Measurements from ENCODE around the gene CDH23. TPM values are rescaled to one million over a fixed set of nuclear protein-coding genes. Genes with fewer than 3 reads are reported as not detected.
A peak's percentile ranks its signal among the peaks of the same experiment; 100 is the strongest.
"Not testable (repeated sequence)": the region's sequence is repeated elsewhere in the genome, so short reads cannot be mapped to it uniquely, and the experiment has no call there.

CDH23 gene
- total RNA-seq, 1 donor from 2014 or later: 20.1 TPM

GRCh38 chr10:71850021-71850742 is 453.5 kb downstream of the CDH23 start:
- ATAC-seq (no peak), DNase-seq (ENCODE audit: low spot score) (no peak)
- intact Hi-C loops (cut with DNase I): no loop called here

DNA sequence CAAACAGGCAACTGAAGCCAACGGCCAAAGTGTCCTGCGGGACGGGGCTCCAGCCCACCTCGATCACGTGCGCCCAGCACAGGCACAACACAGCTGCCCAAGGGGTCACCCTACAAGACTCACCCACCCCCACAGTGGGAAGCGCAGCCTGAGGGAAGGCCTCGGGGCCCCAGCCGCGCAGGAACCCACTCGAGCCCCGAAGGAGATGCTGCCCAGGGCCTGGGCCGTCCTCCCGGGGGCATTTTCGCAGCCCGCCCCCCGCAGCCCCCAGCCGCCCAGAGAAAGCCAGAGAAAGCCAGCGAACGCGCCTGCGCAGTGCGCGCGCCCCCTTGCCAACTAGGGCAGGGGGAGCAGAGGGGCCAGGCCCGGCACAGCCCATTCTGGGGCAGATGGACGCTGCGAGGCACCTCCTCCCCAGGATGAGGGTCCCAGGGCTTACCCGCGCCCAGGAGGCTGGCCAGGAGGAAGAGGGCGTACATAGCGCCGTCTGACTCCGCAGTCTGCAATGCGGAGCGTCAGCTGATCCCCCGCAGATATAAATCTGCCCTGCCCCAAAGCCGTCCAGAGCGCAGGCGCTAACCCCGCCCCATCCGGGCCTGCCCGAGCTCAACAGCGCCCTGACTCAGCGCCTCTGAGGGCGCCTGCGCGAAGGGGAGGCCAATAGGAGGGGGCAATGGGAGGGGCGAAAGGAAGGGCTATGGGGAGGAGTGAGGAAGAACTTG is 454.2 kb downstream of the CDH23 start, which contains the start of gene PSAP:
Gene PSAP (minus strand): TSS at position 509 of the 722 bp plus-strand sequence. CDS start 30 bp downstream, at position 479.
- peak; percentile 99 for DNase-seq (ENCODE audit: low spot score)
- peak; percentile 99 for ATAC-seq
- intact Hi-C loops (cut with DNase I): no loop called here

DNA sequence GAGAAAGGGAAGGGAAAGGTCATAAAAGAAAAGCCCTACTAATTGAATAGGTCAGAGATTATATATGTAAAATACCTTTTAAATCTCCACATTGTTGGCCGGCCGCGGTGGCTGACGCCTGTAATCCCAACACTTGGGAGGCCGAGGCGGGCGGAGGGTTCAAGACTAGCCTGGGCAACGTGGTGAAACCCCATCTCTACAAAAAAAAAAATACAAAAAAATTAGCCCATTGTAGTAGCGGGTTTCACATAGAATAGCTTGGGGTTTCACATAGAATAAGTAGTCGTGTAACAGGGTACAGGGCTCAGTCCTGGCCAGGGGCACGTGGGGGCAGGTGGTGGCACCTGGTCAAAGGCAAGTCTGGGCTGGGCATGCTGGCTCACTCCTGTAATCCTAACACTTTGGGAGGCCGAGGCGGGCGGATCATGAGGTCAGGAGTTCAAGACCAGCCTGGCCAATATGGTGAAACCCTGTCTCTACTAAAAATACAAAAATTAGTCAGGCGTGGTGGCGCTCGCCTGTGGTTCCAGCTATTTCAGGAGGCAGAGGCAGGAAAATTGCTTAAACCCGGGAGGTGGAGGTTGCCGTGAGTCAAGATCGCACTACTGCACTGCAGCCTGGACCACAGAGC is 454.9 kb downstream of the CDH23 start:
- DNase-seq (ENCODE audit: low spot score); intact Hi-C loops (cut with DNase I): not testable (repeated sequence)
- ATAC-seq: peak; percentile 7

- peak; percentile 72 for DNase-seq (ENCODE audit: low spot score)
- intact Hi-C loops (cut with DNase I): no loop called here
These were observed 455.7 kb downstream of the CDH23 start for GRCh38 chr10:71852355-71852937.

DNA sequence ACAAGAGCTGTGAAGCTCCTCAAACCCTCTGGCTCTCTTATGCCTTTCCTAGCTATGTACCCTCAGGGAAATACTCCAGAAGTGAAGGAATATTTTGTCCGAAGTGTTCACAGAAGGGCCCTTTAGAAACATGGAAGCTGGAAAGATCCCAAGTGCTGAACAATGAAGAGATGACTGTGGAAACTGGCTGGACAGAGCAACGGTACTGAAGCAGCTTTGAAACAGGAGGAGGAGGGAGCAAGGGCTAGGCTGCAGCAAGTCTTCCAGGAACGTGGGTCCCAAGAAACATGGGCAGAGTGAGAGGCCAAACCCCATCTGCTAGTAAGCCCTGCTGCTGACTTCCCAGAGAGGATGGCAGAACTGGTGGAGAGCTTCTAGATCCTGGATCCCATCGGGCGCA is 457.3 kb downstream of the CDH23 start:
- intact Hi-C loops (cut with DNase I): no loop called here
- peak; percentile 4 for ATAC-seq
- DNase-seq (ENCODE audit: low spot score): no peak

More at GRCh38 chr10:71852355-71852937, 455.7 kb downstream of the CDH23 start:
- peak; percentile 7 for ATAC-seq

DNA sequence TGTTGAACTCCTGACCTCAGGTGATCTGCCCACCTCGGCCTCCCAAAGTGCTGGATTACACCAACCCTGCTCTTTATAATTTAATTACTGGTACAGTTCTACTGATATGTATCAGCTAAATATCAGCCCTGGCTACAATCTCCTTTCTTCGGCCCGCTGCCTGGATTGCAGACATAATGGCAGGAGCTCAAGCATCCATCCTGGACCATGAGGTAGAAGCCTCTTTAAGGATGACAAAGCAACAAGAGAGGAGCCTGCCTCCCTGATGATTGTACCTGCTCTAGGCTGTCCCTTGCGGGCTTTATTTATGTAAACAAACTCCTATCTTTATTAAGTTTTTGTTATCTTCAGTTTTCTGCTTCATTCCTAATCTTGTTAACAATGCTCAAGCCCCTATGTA is 459.9 kb downstream of the CDH23 start:
- DNase-seq (ENCODE audit: low spot score): no peak

DNA sequence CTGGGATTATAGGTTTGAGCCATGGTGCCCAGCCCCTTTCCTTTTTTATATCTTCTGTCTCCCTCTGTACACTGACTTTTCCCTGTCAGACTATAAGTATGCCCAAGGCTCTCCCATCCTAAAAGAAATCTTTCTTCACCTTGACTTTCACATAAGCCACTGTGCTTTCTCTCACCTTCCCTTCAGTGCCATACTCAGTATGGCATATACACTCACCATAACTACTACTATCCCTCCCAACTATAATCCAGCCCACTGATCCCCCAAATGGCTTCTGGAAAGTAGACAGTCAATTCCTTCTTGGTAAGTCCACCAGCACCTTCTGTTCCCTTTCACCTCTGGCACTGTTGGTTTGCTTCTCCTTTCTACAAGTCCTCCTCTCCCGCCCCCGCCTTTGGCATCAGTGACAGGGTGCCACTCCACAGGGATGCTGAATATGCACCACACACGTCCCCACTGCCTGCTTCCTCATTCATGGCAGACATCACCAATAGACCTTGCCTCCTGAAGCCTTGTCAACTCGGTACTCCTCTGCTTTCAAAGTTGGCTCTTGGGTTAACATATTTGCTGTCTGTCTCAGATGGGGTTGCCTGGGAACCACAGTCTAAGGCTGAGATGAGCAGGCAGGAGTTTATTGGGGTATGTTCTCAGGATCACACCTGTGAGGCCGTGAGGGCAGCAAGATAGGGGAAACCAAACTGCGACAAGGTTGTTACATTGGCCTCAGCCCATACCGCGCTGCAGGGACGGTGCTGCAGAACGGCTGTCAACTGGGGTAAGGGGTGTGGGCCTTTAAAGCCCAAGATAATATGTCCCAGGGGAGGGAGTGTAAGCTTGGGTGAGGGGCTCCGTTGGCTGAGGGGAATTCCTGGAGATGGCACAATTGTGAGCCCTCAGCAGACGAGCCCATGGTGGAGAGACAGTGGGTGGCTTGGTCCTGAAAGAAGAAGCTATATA is 461.5 kb downstream of the CDH23 start:
- intact Hi-C loops (cut with DNase I): no loop called here
- no peak for DNase-seq (ENCODE audit: low spot score)
- ATAC-seq: no peak

More for the DNA sequence above, 459.9 kb downstream of the CDH23 start:
- intact Hi-C loops (cut with DNase I): no loop called here
- ATAC-seq: no peak

GRCh38 chr10:71860243-71861029 is 463.7 kb downstream of the CDH23 start:
- DNase-seq (ENCODE audit: low spot score): peak; percentile 92
- intact Hi-C loops (cut with DNase I): no loop called here
- peak; percentile 99 for ATAC-seq

DNA sequence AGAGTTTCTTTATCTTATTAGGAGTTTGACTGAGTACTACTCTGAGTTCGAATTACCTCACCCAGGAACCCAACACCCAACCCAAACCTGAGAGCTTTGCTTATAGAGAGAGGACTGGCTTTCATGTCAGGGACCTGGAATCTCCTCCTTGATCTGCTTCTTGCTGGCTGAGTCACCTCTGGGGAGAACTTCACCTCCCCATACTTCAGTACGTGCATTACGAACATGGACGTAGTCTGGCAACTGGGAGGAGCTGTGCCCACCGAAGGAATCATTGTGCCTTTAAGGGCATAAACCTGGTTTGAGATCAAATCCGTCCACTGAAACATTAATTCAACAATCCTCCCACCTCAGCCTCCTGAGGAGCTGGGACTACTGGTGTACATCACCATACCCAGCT is 466.5 kb downstream of the CDH23 start:
- intact Hi-C loops (cut with DNase I): no loop called here
- ATAC-seq (no peak), DNase-seq (ENCODE audit: low spot score) (no peak)

GRCh38 chr10:71864911-71865361 is 468.2 kb downstream of the CDH23 start:
- intact Hi-C loops (cut with DNase I): no loop called here
- ATAC-seq: no peak
- no peak for DNase-seq (ENCODE audit: low spot score)

Small RNA genes within 50 kb of the gene (microRNA-seq; reads per million reads assigned to microRNA genes)
- not detected for gene MIR7152

Other genes starting within 250 kb of the CDH23 start
- 4.1 TPM for gene UNC5B, start 184.3 kb upstream of the CDH23 start, total RNA-seq
- gene SLC29A3, start 77.7 kb upstream of the CDH23 start, total RNA-seq: 8.7 TPM

Measured in sciatic nerve (tissue), 2 donors.